Prostate gland (tissue), 2 donors: ENCODE measurements around the gene DNTT.

Experiments
- POLR2A ChIP-seq: fragments of 450-650 bp; IDR thresholded peaks from one replicate; pipeline ENCODE4 v1.6.1; 2016; ENCODE audit warnings: antibody characterized with exemption, mild to moderate bottlenecking
- POLR2AphosphoS5 ChIP-seq: sonication (generic); formaldehyde crosslinking; IDR thresholded peaks from one replicate; pipeline ENCODE4 v1.6.1; 2017; ENCODE audit warnings: antibody characterized with exemption
- TF ChIP-seq, protein P1 (sequence below), 4 experiments: fragments of 200-600 bp in 2 of 4; fragments of 450-650 bp in 2 of 4; sonication (generic) in 2 of 4; IDR thresholded peaks; 1 replicate in 3 of 4; 2 replicates in 1 of 4; pipeline ENCODE4 v1.5.1; 2016 to 2019; ENCODE audit warnings: antibody characterized with exemption in 4 of 4, mild to moderate bottlenecking in 2 of 4, moderate library complexity in 2 of 4

- TF ChIP-seq, protein P1, sequence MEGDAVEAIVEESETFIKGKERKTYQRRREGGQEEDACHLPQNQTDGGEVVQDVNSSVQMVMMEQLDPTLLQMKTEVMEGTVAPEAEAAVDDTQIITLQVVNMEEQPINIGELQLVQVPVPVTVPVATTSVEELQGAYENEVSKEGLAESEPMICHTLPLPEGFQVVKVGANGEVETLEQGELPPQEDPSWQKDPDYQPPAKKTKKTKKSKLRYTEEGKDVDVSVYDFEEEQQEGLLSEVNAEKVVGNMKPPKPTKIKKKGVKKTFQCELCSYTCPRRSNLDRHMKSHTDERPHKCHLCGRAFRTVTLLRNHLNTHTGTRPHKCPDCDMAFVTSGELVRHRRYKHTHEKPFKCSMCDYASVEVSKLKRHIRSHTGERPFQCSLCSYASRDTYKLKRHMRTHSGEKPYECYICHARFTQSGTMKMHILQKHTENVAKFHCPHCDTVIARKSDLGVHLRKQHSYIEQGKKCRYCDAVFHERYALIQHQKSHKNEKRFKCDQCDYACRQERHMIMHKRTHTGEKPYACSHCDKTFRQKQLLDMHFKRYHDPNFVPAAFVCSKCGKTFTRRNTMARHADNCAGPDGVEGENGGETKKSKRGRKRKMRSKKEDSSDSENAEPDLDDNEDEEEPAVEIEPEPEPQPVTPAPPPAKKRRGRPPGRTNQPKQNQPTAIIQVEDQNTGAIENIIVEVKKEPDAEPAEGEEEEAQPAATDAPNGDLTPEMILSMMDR (IDR thresholded peaks at IDR 0.05): peak in 3 of 4 experiments; percentile 22 to 55 (median 31)
- TF ChIP-seq POLR2A: no peak
- no peak for TF ChIP-seq POLR2AphosphoS5
These were observed 36.0 kb downstream of the DNTT start for GRCh38 chr10:96339956-96340904.
